Measurements from ENCODE around the gene DIDO1. TPM values are rescaled to one million over a fixed set of nuclear protein-coding genes. Genes with fewer than 3 reads are reported as not detected.
A peak's percentile ranks its signal among the peaks of the same experiment; 100 is the strongest.

Gene DIDO1
- total and polyA plus RNA-seq, 9 of the 15 experiments (the other 6 are each of a cell fraction or from before 2014, with no cell fraction given), result 4.4 to 46.8 (median 31.2) TPM

DNA sequence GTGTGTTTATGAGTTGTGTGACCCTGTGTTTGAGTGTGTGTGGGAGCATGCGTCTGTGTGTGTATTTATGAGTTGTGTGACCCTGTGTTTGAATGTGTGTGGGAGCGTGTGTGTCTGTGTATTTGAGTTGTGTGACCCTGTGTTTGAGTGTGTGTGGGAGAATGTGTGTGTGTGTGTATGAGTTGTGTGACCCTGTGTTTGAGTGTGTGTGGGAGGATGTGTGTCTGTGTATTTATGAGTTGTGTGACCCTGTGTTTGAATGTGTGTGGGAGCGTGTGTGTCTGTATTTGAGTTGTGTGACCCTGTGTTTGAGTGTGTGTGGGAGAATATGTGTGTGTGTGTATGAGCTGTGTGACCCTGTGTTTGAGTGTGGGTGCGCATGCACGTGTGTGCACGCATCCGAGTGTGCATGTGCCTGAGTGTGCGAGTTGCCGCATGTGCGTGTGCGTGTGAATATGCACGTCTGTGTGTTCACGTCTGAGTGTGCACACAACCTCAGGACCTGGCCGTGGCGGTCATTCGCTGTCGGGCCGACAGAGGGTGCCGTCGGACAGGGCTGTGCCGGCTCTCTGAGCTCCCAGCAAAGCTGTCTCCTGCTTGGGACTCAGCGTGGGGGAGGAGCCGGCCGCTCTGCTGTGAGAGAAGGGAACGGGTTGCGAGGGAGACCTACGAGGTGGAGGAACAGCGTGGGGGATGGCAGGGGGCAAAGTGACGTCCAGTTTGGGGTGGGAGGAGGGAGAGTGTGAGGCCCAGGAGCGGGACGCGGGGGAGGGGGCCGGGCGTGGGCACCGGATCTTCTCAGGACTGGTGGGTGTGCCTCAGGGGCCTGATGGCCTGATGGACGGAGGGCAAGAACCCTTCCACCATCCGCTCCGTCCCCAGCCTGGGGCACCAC, 45.9 kb upstream of the DIDO1 start:
- CTCF ChIA-PET (ENCODE audit: low intra/inter-chr PET ratio), result interaction anchor here (0.6 to 1.5 kb wide), 5 partner anchors 35 to 308 kb away, joined by 3 to 16 read pairs (median 3); no protein-coding TSS in a partner anchor
- Histone ChIP-seq H3K27me3 (ENCODE audit: control insufficient read depth in 2 of 2, insufficient read depth in 2 of 2, low read length in 2 of 2) (peaks cover 25 to 93% of the 10 kb centered on the region in 2 experiments), H4K20me1 (replicated peaks; ENCODE audit: control insufficient read depth, insufficient read depth, low read length) (no peaks in the 10 kb centered on the region; the same call in 1 of the 2 replicates), H3K4me3 (no peak overlapping the region), H3K9me3 (replicated peaks; ENCODE audit: control insufficient read depth, insufficient read depth, low read depth, low read length) (no peaks in the 10 kb centered on the region), H3K27ac (ENCODE audit: extremely low read depth, low read depth, low read length) (no peak overlapping the region), H3K4me1 (replicated peaks in 1 of 2; ENCODE audit: control insufficient read depth in 2 of 2, insufficient read depth in 2 of 2, low read length in 2 of 2) (peaks cover 0 to 41% of the 10 kb centered on the region in 2 experiments; a peak in 3 of 5 replicates), H3K4me2 (ENCODE audit: insufficient read depth, low read length) (no peak overlapping the region), H3K79me2 (ENCODE audit: control insufficient read depth, insufficient read depth, low read length) (no peaks in the 10 kb centered on the region), H3K9me1 (ENCODE audit: control insufficient read depth, insufficient read depth, low read length) (no peaks in the 10 kb centered on the region), H2AFZ (ENCODE audit: low read depth, low read length) (no peak overlapping the region), H3K9ac (ENCODE audit: insufficient read depth in 1 of 2, low read depth in 2 of 2, low read length in 2 of 2) (no peak overlapping the region), H3K36me3 (ENCODE audit: control insufficient read depth, insufficient read depth, low read length) (no peaks in the 10 kb centered on the region)
- ATAC-seq (peak; percentile 98), DNase-seq (ENCODE audit: extremely low read depth in 1 of 4, low spot score in 3 of 4) (peak; percentile 86 to 90 (median 89)), FAIRE-seq (peak; percentile 95)
- in situ Hi-C loops (cut with MboI), result no loop called here
- intact Hi-C loops (cut with micrococcal nuclease), result loop anchor here (1.0 kb wide), 1 partner anchor 37 kb away; no protein-coding TSS in a partner anchor
- POLR2A ChIA-PET, result interaction anchor here (0.6 to 1.3 kb wide), 8 partner anchors 8 to 97 kb away, joined by 3 to 4 read pairs (median 3); no protein-coding TSS in a partner anchor
- under 1% methylated on average over 31 of the region's 38 CpGs for WGBS (ENCODE audit: insufficient coverage, low coverage, missing lambda C conversion rate)
- no TSS peak for BruUV-seq (replicated peaks)
- TF ChIP-seq LARP7 (IDR thresholded peaks at IDR 0.05) (no peak), EGR1 (conservative IDR thresholded peaks at IDR 0.05) (peak; percentile 31; the same call in 1 of the 2 replicates), ZNF263 (CRISPR knock-in tag; IDR thresholded peaks at IDR 0.05; ENCODE audit: borderline replicate concordance) (peak; percentile 49; the same call in 1 of the 2 replicates), TCF7 (IDR thresholded peaks at IDR 0.05; ENCODE audit: borderline replicate concordance) (peak; percentile 58; the same call in 1 of the 2 replicates), MYNN (IDR thresholded peaks at IDR 0.05) (0 out of 2 replicates have a peak, but pooled peaks have one; percentile 73), MYNN (CRISPR knock-in tag; IDR thresholded peaks at IDR 0.05) (no peak), DACH1 (IDR thresholded peaks at IDR 0.05; ENCODE audit: partially characterized antibody) (no peak), SP1 (CRISPR knock-in tag; IDR thresholded peaks at IDR 0.05) (no peak), ATF7 (IDR thresholded peaks at IDR 0.05) (0 out of 2 replicates have a peak, but pooled peaks have one; percentile 26), EWSR1 (IDR thresholded peaks at IDR 0.05; ENCODE audit: borderline replicate concordance, low read depth, partially characterized antibody) (no peak), KDM1A (IDR thresholded peaks at IDR 0.05) (peak in 1 of 2 experiments; percentile 86; a peak in 1 of 4 replicates), ETV6 (IDR thresholded peaks at IDR 0.05; ENCODE audit: borderline replicate concordance in 1 of 2, low read depth in 2 of 2, low read length in 1 of 2) (no peak), ETV6 (CRISPR knock-in tag; IDR thresholded peaks at IDR 0.05; ENCODE audit: borderline replicate concordance) (no peak), SREBF2 (CRISPR knock-in tag; IDR thresholded peaks at IDR 0.05) (no peak)
- TF ChIP-seq, protein P1, sequence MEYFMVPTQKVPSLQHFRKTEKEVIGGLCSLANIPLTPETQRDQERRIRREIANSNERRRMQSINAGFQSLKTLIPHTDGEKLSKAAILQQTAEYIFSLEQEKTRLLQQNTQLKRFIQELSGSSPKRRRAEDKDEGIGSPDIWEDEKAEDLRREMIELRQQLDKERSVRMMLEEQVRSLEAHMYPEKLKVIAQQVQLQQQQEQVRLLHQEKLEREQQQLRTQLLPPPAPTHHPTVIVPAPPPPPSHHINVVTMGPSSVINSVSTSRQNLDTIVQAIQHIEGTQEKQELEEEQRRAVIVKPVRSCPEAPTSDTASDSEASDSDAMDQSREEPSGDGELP (CRISPR knock-in tag; IDR thresholded peaks at IDR 0.05; ENCODE audit: borderline replicate concordance), result peak; percentile 65; the same call in 1 of the 2 replicates
- TF ChIP-seq, protein P2, sequence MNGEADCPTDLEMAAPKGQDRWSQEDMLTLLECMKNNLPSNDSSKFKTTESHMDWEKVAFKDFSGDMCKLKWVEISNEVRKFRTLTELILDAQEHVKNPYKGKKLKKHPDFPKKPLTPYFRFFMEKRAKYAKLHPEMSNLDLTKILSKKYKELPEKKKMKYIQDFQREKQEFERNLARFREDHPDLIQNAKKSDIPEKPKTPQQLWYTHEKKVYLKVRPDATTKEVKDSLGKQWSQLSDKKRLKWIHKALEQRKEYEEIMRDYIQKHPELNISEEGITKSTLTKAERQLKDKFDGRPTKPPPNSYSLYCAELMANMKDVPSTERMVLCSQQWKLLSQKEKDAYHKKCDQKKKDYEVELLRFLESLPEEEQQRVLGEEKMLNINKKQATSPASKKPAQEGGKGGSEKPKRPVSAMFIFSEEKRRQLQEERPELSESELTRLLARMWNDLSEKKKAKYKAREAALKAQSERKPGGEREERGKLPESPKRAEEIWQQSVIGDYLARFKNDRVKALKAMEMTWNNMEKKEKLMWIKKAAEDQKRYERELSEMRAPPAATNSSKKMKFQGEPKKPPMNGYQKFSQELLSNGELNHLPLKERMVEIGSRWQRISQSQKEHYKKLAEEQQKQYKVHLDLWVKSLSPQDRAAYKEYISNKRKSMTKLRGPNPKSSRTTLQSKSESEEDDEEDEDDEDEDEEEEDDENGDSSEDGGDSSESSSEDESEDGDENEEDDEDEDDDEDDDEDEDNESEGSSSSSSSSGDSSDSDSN (IDR thresholded peaks at IDR 0.05; ENCODE audit: borderline replicate concordance in 1 of 2, low read depth in 2 of 2, low read length in 2 of 2), result 0 out of 4 replicates have a peak, but pooled peaks of 1 of the 2 experiments have one; percentile 55
- TF ChIP-seq, protein P3, sequence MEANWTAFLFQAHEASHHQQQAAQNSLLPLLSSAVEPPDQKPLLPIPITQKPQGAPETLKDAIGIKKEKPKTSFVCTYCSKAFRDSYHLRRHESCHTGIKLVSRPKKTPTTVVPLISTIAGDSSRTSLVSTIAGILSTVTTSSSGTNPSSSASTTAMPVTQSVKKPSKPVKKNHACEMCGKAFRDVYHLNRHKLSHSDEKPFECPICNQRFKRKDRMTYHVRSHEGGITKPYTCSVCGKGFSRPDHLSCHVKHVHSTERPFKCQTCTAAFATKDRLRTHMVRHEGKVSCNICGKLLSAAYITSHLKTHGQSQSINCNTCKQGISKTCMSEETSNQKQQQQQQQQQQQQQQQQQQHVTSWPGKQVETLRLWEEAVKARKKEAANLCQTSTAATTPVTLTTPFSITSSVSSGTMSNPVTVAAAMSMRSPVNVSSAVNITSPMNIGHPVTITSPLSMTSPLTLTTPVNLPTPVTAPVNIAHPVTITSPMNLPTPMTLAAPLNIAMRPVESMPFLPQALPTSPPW (CRISPR knock-in tag; IDR thresholded peaks at IDR 0.05), result peak; percentile 25; the same call in 1 of the 2 replicates

Measured in K562 (cell line).